Activated CD4-positive, alpha-beta T cell treated with anti-CD3 and anti-CD28 coated beads, Interleukin-2, amount 50 U/mL, for 1 hour (primary cell): Measurements from ENCODE around the gene PTPRH.
"Not testable (repeated sequence)": the region's sequence is repeated elsewhere in the genome, so short reads cannot be mapped to it uniquely, and the experiment has no call there.

Experiments used
- DNase-seq: peaks from one replicate; pipeline ENCODE4 v3.0.0-alpha.2; 2020

PTPRH gene

DNA sequence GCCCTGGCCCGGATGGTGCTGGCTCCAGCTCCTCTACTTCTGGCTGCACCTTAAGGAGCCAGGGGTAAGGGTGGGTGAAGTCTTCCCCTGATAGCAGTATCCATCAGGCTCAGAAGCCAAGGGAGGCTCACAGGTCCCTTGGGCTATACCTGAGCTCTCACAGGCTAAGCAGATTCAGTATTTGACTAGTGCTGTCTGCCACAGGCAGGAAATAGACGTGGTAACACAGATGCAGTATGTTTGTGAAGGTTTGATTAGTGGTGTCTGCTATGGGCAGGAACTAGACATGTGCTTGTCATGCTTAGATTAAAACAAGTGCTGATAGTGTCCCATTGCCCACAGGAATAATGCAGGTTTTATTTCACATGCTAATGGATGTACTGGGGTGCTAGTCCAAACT lies 33.2 kb downstream of the PTPRH start:
- no peak for DNase-seq

DNA sequence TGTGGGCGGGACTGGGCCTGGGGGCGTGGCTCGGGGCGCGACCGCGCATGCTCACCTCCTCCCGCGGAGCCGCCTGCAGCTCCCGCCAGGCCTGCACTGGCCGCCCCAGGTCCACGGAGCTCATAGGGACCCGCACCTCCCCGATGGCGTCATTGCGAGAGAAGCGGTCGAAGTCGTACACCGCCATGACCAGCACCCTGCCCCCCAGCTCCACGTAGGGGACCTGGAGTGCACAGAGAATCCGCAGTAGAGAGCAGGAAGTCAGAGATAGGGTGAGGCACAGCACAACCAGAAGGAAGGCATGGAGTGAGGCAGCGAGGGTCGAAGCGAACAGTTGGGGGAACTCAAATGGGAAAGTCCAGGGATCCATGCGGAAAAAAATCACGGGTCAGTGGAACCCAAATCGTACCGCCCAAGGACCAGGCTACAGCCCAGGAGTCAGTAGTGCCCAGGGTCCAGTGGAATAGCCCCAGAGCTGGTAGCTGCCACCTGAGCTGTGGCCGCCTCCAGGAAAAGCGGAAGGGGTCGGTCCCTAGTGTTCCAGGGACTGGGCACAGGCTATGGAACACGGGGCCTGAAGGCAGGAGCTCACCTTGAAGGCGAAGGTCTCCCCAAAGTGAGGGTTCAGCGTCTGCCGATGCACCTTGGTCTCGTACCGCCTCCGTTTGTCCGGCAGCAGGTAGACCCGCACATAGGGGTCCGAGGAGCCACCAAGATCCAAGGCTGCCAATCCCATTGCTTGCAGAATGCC lies 34.0 kb downstream of the PTPRH start:
- DNase-seq: no peak

GRCh38 chr19:55174425-55175116 lies 34.7 kb downstream of the PTPRH start:
- no peak for DNase-seq

DNA sequence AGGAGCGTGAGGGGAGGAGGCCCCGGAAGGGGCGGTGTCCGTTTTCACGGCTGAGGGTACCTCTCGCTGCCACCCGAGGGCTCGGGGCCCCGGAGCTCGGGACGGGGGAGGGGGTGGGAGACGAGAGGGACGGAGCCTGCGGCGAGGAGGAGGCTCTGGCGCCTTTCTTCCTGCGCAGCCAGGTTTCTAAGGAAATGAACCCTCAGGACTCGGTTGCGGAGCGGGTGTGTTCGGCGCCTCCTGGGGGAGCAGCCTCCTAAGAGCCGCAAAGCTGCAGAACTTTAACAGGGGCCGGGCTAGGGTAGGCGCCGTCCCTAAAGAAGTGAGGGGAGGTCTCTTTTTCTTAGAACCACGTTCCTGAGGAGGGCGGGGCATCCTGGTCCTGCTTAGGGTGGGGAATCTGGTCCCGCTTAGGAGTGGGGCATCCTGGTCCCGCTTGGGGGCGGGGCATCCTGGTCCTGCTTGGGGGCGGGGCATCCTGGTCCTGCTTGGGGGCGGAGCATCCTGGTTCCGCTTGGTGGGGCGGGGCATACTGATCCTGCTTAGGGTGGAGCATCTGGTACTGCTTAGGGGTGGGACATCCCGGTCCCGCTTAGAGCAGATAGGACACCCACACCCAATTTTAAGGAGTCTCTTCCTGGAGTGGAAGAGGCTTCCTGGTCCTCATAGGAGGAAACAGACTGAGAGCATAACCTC lies 35.4 kb downstream of the PTPRH start:
- no peak for DNase-seq

- DNase-seq: no peak
Measured at GRCh38 chr19:55173186-55173713, 36.1 kb downstream of the PTPRH start.

DNA sequence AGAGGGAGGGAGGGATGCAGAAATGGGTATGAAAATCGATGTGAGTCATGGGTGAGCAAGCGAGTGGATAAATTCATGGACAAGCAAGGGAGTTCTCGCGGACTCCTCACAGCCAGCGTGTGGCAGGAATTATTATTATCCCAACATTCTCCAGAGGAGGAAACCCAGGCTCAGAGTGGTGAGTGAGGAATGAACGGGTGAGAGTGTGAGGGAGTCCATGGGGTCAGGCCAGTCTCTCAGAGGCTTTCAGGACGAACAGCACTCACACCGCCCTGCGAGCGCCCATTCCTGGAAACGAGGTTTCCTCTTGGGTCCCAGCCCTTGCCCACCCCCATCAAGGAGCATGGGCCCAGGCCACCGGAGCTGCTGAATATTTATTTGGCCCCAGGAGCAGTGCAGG lies 36.6 kb downstream of the PTPRH start:
- DNase-seq: no peak

DNA sequence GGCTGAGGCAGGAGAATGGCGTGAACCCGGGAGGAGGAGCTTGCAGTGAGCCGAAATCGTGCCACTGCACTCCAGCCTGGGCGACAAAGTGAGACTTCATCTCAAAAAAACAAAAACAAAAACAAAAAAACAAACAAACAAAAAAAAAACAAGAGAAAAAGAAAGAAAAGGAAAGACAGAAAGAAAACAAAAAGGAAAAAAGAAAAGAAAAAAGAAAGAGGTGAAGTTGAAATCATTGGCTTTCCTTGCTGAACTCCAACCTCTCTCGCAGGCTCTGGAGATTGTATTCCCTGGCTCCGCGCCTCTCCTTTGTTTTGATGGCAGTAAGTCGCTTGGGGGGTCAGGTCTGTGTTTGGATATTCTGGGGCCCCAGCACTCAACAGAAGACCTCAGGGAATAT lies 37.0 kb downstream of the PTPRH start:
- DNase-seq: not testable (repeated sequence)

DNA sequence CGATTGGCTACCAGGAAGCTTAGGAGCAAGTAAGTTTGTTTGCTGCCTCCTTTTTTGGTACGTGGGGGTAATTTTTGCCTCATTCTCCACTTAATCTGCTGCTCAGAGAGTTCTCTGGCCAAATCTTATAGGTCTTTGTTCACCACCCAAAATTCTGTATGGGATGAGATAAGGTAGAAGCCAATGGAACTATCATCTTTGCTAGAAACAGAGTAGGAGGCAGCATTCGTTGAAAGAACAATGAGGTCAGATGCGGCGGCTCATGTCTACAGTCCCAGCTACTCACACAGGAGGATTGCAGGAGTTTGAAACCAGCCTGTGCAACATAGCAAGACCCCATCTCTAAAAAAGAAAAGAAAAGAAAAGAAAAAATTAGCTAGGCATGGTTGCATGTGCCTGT lies 37.9 kb downstream of the PTPRH start:
- DNase-seq: no peak

DNA sequence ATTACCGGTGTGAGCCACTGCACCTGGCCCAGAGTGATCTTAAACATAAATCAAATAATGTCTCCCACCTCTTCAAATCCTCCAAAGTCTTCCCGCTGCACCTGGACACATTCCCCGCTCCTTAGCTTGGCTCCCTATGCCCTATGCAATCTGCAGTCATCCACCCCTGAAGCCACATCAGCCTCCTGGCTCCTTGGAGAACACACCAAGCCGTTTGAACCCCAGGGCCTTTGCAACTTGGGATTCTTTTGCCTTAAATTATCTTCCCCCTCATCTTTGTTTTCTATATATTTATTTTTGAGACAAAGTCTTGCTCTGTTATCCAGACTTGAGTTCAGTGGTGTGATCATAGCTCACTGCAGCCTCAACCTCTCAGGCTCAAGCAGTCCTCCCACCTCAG lies 40.2 kb downstream of the PTPRH start:
- DNase-seq: no peak

DNA sequence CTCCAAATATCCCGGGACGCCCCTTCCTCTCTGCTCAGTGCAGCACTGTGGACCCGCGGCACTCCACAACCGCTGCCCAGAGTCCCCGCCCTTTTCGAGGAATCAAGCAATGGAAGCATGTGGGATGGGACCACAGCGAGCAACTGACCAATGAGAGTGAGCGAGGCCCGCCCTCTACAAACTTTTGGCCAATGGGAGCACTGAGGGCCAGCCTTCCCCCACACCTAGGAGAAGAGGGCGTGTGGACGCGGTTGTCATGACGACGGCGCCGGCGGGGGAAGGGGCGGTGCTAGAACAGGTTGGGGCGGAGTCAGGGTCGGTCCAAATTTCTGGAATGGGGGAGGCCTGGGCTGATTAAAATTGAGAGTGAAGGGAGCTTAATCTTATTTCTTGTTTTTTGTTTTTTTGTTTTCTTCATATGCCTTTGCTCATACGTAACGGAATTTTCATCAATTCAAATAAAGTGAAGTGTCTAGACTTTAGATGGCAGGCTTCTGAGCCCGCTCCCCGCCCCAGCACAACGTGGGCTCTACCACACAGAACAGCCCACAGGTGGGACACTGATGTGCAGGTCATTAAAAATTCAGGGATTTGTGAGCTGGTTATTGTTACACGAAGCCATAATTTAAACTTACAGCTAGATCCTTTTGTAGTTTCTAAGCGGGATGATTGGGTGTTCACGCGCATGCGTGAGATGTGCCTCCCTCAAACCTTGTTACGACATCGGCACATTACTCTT lies 42.6 kb downstream of the PTPRH start, which contains the start of gene DNAAF3:
Gene DNAAF3 (minus strand): TSS at position 84 of the 739 bp plus-strand sequence. CDS start 200 bp downstream, outside the sequence.
- DNase-seq: peak; percentile 65

GRCh38 chr19:55165952-55166529 lies 43.3 kb downstream of the PTPRH start:
- DNase-seq: peak; percentile 21

GRCh38 chr19:55161571-55162322 lies 47.6 kb downstream of the PTPRH start:
- DNase-seq: no peak

GRCh38 chr19:55160986-55161365 lies 48.3 kb downstream of the PTPRH start:
- no peak for DNase-seq

GRCh38 chr19:55160128-55160985 lies 48.9 kb downstream of the PTPRH start:
- peak; percentile 85 for DNase-seq

GRCh38 chr19:55158848-55159749 lies 50.2 kb downstream of the PTPRH start:
- DNase-seq: no peak

DNA sequence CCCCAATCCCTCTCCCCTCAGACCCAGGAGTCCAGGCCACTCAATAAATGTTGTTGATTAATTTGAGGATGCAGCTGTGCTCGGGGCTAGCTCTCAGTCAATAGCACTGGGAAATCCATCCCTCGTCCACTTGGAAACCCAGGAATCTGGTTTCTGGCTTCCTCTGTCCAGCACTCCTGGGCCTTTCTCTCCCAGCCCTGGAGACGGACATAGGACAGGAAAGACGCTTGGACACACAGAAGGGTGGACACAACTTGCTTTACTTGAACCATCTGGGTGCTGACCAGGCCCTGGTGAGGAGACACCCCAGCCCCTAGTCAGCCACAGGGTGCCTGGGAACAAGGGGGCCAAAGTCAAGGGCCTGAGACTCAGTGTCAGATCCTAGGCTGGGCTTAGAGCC lies 50.9 kb downstream of the PTPRH start:
- no peak for DNase-seq

GRCh38 chr19:55157064-55157908 lies 52.0 kb downstream of the PTPRH start, which contains the start of gene TNNI3:
TSS of gene TNNI3 (minus strand) at chr19:55157732. CDS start at chr19:55157589, 143 bp downstream.
- no peak for DNase-seq
